GM18868 (cell line): Measurements from ENCODE around the gene GGT1.
"Not testable (repeated sequence)": the region's sequence is repeated elsewhere in the genome, so short reads cannot be mapped to it uniquely, and the experiment has no call there.

Source experiments
- ATAC-seq: cut with Tn5 transposase; IDR thresholded peaks from one replicate; pipeline ENCODE4 v1.9.1; 2021; ENCODE audit warnings: mild to moderate bottlenecking, moderate library complexity; ENCODE audit not compliant: unreplicated experiment

Gene GGT1

DNA sequence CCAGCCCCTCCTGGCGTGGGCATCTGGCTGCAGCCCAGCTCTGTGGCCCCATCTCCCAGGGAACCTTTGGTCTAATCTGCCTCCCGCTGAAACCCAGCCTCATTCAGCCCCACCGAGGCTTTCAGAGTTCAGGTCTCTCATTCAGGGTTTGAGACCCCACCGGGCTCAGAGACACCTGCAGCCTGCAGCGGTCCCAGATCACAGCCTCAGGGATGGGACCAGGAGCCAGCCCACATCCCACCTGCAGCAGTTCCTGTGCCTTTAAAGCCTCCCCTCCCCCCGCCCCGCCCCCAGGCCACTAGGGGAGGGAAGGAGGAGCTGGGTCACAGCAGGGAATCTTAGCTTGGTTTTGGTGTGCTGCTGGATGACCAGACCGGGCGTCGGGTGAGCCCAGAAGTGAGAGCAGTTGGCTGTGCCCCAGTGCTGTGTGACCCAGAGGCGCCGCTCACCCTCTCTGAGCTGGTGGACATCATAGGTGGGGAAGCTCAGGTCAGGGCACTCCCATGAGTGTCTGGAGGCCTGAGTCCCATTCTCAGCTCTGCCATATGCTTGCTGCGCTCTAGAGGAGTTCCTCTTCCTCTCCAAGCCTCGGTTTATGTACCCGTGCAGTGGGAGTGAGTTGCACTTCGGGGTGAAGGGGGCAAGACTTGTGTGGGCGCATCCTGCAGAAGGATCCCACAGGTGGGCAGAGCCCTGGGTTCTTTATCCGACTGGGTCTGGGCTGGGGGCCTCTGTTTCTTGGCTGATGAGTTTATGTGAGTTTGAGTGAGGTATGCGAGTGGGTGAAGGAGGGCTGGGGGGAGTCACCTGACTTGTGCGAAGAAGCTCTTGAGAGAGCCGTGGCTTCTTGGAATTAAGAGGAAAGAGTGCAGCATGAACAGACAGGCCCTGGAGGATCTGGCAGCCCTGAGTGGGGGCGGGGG is at the start of gene GGT1:
Gene GGT1 (plus strand): TSS at position 347 of the 923 bp plus-strand sequence. CDS start 7,889 bp downstream, outside the sequence.
- ATAC-seq = not testable (repeated sequence)

DNA sequence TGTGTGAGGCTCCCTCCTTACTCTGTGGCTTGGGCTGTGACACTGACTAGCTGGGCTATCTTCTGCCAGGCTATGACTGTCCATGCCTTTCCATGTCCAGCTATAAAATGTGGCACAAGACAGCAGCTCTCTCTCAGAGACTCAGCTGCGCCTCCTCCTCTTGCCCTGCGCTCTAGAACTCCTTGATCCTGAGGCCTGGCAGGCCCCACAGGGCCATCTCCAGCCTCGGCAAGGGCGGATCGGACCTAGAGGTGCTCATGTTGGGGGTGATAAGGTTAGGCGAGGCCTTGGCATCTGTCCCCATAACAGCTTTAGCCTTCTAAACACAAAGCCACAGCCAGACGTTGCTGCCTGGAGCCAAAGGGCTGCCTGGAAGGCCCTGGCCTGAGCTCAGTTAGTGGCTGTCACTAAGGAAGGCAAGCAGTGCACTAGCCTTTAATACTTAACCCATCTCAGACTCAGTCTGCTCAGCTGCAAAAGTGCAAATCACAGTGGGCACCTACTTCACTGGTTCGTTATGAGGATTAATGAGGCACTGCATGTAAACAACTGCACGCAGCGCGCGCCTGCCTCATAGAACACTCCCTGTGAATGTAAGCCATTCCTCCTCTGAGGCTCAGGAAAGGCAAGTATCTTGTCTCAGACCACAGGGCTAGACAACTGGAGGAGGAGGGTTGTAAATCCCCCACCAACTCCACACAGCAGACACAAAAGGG is 49.2 kb upstream of the GGT1 start:
- no peak for ATAC-seq

DNA sequence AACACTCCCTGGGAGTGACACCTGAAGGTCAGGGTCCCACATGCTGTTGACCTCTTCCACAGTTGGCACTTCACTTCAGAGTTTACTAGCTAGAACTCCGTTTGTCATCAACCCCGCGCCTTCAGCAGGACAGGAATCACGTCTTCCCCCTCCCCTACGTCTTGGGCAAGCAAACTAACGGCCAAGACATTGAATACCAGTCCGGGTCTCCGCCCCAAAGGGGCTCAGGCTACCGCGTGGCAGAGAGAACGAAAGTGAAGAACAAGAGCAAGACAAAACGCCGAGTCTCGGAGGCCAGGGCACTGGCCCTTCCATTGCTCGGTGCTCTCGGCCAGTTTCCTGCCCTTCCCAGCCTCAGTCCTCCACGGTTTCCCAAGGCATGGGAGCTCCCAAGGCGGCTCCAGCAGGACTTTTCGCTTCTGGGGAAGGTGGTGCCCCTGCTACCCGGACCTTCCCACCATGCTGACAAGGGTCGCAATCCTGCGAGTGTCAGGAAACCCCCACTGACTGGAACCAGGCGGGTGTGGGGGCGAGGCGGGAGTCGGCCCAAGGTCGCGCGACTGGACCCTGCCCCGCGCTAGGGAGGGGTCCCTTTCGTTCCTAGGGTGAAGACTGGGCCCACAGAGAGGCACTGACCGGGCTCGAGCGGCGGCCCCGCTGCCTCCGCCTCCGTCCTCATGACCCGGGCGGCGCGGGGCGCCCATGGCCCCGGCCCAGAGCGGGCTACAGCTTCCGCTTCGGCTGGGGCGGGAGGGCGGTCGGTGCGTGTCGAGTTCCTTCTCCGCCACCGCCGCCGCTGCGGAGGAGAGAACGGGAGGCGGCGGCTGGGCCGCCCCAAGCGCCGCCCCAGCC is 48.5 kb upstream of the GGT1 start, which contains the start of gene GUCD1:
Gene GUCD1 (minus strand): TSS at position 826 of the 852 bp plus-strand sequence. CDS start 147 bp downstream, at position 679.
- no peak for ATAC-seq

DNA sequence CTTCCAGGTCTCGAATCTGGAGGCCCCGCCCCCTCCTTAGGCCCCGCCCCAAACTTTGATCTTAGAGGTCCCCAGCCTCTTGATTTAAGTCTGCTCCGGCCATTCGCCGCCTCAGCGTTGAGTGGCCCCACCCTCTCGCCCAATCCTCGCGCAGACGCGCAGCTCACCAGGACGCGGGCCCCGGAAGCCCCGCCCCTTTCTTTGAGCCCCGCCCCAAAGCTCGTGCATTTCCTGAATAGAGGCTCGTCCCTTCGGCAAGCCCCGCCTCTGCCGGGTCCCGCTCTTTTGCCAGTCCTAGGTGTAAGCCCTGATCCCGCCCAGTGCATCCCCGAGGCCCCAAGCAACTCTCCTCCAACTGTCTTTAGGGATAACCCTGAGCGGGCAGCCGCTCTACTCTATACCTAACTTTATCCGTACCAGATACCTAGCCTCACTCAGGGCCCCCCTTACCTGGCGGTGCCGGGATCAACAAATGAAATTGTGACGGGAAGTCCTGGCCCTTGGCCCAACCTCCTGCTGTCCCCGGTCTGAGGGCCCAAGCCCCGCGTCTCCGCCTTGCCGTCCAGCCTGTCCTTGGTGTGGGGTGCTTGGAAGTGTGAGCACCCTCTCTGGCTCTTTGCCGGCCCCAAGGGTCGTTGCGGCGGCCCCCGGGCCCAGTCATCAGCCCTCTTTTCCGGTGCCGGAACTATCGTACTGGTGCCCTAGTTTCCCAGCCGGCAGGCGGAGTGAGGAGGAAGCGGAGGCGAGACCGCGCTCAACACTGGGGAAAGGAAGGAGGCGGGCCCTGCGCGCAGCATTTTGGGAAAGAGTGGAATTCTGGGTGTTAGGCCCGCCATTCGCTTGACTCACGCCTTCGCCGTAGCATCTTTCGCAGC is 47.6 kb upstream of the GGT1 start, which contains the start of gene SNRPD3:
Gene SNRPD3 (plus strand): TSS at position 835 of the 875 bp plus-strand sequence. CDS start 1,676 bp downstream, outside the sequence.
- ATAC-seq = peak; percentile 72

DNA sequence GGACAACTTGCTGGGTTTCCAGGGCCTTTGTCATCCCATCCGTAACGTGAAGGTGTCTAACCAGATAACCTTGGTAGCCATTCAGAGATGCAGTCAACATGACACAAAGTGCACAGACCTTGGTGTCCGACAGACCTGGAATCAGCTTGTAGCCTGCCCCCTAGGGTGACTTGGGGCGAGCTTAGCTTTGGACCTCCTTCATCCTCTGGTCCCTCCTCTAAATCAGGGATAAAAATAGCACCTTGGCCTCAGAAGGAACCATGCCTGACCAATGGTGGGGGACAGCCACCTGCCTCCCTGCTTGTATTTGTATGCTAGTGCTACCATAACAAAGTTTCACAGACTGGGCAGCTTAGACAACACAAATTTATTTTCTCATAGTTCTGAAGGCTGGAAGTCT is 43.5 kb upstream of the GGT1 start:
- no peak for ATAC-seq

DNA sequence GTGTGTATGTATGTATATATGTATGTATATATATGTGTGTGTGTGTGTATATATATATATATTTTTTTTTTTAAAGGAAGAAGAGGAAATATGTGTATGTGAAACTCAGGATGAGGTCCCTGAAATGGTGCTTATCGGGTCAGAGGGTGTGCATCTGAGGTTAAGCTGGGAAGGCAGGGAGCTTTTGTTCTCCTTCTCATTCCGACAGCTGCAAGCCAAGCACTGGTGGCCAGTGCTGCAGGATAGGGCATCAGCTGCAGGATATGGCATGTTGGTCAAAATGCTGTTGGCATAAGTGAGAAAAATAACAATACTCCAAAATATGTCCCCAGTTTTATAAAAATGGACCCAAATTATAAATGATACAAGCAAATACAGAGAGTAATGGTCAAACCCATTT is 39.7 kb upstream of the GGT1 start:
- ATAC-seq = no peak

DNA sequence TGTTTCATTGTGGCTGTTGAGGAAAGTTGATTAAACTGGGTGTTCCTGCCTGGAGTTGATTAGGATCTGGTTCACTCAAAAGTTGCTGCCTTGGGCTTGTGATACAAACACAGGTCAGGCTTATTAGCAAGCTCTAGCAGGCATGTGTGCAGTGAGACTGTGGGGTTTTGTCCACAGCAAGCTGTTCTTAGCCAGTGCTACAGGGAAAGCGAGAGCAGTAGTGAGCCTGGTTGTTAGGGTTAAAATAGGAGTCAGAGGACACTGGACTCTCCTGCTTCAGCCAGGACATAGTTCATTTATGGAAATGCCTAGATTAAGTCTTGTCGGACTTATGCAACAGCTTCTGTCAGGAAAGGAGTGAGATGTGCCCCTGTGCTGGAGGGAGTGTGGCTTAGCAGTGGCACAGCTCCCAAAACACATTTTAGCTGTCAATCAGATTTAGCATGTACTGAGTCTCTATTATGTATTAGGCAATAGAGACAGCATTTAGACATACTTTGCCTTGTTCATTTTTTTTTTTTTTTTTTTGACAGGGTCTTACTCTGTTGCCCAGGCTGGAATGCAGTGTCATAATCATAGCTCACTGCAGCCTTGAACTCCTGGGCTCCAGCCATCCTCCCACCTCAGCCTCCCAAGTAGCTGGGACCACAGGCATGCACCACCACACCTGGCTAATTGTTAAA is 38.5 kb upstream of the GGT1 start:
- ATAC-seq = no peak

DNA sequence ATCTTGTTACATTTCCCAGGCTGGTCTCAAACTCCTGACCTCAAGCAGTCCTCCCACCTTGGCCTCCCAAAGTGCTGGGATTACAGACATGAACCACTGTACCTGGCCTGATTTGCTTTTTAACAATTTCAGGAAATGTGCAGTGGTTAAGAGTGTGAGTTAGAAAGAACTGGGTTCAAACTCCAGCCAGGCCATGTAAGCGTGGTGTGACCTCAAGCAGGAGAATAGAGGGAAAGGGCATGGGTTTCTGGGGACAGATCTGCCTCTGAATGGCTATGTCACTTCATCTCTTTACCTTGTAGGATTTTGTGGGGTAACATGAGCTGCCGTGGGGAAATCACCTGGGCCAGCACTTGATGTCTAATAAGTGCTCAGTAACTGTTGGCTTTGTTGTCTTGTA is 37.9 kb upstream of the GGT1 start:
- no peak for ATAC-seq

DNA sequence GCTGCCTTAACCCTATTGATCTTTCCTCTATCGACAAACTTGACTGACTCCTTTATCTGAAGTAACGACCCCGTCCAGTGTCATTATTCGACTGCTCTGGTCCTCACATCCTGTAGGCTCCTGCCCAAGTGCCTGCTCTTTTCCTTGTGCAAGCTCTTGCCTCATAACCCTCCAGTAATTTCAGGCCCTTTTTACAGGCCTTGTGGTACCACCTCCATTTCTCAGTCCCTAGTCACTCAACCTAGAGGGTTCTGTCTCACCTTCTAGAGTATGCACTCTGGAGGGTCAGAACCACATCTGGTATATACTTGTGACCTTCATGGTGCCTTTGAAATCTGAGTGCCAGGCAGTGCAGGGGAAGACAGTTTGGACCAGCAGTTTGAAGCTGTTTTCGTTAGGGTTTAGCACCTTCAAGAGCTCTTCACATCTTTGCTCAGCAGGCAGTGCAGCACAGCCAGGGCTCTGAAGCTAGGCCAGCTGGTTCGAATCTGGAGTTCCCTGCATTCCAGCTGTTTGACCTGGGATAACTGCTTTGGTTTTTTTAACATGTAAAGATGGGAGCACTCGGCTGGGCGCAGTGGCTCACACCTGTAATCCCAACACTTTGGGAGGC is 36.0 kb upstream of the GGT1 start:
- no peak for ATAC-seq

DNA sequence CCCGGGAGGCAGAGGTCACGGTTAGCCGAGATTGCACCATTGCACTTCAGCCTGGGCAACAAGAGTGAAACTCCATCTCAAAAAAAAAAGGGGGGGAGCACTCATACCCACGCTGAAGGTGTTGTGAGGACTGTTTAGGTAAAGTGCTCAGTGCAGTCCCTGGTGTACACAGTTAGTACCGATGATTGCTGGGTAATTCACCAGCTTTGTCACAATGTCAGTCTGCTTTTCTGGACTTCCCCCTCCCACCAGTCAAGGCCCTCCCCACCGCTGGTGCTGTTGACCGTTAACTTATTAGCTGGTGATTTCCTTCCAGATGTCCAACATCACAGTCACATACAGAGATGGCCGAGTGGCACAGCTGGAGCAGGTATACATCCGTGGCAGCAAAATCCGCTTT is 35.3 kb upstream of the GGT1 start:
- ATAC-seq = no peak

DNA sequence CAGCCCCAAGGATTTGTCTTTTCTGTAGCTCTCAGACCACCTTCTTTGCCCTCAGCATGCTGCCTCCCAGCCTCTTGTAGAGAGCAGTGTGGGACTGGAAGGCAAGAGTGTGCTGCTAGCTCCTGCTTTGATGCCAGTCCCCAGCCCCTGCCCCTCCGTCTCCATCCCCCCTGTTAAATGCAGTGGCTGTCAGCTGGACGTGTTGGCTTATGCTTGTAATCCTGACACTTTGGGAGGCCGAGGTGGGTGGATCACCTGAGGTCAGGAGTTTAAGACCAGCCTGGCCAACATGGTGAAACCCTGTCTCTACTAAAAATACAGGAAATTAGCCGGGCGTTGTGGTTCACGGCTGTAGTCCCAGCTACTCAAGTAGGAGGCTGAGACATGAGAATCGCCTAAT is 31.7 kb upstream of the GGT1 start:
- no peak for ATAC-seq

DNA sequence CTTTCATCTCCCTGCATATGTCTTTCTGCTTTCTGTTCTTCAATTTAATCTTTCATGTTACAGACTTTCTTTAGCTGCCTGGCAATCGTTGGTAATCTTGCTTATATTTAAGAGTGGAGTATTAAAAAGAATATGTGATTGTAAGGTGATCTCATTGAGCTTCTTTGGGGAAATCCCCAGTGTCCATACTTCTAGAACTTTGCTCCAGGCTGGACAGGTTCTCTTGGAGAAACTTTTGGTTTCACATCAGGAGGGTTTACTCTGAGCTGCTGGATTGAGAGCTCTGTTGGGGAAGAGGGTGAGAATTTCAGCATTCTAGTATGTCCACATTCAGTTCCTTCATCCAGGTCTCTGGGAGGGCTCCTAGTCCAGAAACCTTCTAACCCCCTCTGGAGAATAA is 26.2 kb upstream of the GGT1 start:
- ATAC-seq = no peak

DNA sequence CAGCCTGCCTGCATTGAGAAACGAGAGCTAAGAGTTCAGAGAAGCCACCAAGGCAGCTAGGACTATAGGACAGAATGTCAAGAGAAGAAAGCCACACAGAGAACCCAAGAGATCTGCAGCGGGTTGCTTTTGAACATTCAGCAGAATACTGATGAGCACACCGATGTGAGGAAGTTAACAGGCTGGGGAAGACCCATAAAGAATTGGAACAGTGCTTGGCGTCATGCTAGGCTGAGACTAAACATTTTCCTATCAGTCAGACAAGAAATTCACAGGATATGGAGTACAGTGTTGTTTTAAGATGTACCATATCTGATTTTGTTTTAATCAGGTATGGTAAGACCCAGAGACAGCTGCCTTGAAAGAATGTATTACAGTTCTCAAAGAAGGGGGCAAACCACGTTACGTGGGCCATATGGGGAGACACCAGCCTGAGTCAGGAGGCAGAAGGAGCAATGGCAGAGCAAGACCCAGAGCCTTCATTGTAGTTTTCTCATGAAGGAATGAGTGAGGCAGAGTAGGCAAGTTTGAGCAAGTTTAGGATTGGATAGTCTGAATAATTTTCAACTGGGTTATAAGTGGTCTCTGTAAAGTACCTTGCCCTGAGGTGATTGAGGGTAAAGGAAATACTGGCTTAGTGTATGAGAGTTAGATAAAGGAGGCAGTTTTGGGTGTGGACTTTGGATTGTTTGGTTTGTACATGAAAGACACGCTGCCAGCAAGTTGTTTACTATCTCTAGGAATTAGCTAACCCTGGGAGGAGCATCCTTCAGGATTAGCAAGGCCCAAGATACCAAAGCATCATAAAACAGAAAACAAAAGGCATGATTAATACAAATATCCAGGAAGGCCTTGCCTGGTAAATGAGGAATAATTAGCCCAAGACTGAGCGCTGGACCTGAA is 24.4 kb upstream of the GGT1 start:
- no peak for ATAC-seq

DNA sequence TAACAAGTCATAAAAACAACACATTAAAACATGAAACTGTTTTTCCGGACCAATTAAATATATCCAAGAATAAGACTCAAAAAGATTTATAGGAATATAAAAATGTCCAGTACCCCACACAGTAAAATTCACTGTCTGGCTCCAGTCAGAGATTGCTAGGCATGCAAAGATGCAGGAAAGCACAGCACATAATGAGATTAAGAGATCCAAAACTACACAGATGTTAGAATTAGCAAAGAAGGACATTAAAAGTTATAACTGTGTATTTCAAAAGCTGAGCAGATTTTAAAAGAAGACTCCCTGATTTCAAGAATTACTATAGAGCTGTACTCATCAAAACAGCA is 23.8 kb upstream of the GGT1 start:
- ATAC-seq = no peak

DNA sequence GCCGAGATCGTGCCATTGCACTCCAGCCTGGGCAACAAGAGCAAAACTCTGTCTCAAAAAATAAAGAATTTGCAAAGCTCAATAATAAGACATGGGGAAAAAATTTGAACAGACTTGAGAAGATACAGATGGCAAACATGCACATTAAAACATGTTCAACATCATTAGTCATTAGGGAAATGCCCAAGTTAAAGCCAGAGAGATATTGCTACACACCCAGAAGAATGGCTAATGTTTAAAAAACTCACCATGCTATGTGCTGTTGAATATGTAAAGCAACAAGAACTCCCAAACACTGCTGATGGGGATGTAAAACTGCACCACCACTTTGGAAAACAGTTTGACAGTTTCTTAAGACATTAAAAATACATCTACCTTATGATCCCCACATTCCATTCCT is 22.7 kb upstream of the GGT1 start:
- ATAC-seq = no peak

DNA sequence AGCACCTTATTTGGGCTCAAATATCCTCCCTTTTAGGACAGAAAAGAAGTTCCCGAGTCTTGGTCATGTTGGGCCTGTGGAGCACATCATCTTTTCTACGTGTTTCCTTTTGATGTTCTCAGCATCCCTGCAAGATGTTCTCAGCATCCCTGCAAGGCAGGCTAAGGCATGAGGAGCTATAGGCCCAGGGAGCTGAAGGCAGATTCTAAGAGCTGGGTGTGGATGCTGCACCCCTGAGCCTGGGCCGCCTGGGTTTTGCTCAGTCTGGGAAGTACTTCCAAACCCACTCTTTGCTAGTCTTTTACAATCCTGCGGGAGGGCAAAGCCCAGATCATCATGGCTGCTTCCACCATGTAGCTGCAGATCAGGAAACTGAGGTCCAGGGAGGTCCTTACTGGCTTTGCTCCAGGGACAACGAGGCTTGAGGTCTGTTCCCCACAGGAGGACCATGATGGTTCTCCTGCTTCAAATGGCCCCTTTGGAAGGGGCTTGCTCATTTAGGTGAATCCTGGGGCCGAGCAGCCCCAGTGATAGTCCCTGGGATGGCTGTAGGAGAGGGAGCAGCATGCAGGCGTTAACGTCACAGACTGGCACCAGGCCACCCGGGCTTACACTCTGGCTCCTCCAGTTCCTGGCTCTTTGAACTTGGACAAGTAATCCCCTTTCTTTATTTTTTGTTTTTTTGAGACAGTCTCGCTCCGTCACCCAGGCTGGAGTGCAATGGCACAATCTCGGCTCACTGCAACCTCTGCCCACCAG is 20.8 kb upstream of the GGT1 start:
- no peak for ATAC-seq
